Gastrocnemius medialis (tissue), 4 donors: ENCODE data around the gene ADGRF5.

ENCODE experiments used
- CTCF ChIP-seq, 5 experiments: fragments of 450-650 bp in 3 of 5; fragments of 200-600 bp in 2 of 5; sonication (generic) in 2 of 5; IDR thresholded peaks in 4 of 5; conservative IDR thresholded peaks in 1 of 5; 1 replicate in 4 of 5; 2 replicates in 1 of 5; pipeline ENCODE4 v1.5.1; 2016 to 2019; ENCODE audit warnings: antibody characterized with exemption in 5 of 5, mild to moderate bottlenecking in 3 of 5, moderate library complexity in 3 of 5
- POLR2A ChIP-seq, 2 donors: fragments of 450-650 bp; IDR thresholded peaks; one replicate each; pipeline ENCODE4 v1.6.1; 2017; ENCODE audit warnings: antibody characterized with exemption in 2 of 2, mild to moderate bottlenecking in 2 of 2, moderate library complexity in 2 of 2

- TF ChIP-seq POLR2A (IDR thresholded peaks at IDR 0.05) (no peak), CTCF (IDR thresholded peaks at IDR 0.05 in 4 of 5, conservative IDR thresholded peaks at IDR 0.05 in 1 of 5) (no peak)
Observed at GRCh38 chr6:46927066-46927465, 5.3 kb upstream of the ADGRF5 start.
